Endothelial cell of umbilical vein (primary cell): ENCODE data around the gene MAP1B. TPM values are rescaled to one million over a fixed set of nuclear protein-coding genes. Genes with fewer than 3 reads are reported as not detected.
"Not testable (repeated sequence)": the region's sequence is repeated elsewhere in the genome, so short reads cannot be mapped to it uniquely, and the experiment has no call there.

ENCODE experiments used
- BruUV-seq: library from RNA; stranded (reverse); fragments of 400-500 nt; replicated peaks from 2 replicates; lab custom pipeline; 2021; lab: Mats Ljungman, UMichigan
- CTCF ChIA-PET: fragments of 300-600, 350-600 bp; sonication (Branson Sonifier 250); formaldehyde crosslinking; loops from one replicate; lab custom pipeline; 2021; ENCODE audit warnings: antibody characterized with exemption, inconsistent platforms; lab: Charles Lee
- POLR2A ChIA-PET: fragments of 300-600, 350-600 bp; sonication (Branson Sonifier 250); formaldehyde crosslinking; loops from one replicate; lab custom pipeline; 2021; ENCODE audit warnings: antibody characterized with exemption, inconsistent platforms; lab: Charles Lee
- DNase-seq: peaks from one replicate; pipeline ENCODE4 v3.0.0-alpha.2; 2011; ENCODE audit warnings: low read depth, low spot score
- FAIRE-seq: peaks from 2 replicates; lab custom pipeline; 2011; peaks lifted over from hg19 to GRCh38; lab: Jason Lieb, UNC
- H2AFZ ChIP-seq: 2 replicates; pipeline ENCODE4 v1.6.0; 2012; ENCODE audit warnings: low read depth, low read length, control low read depth, inconsistent platforms
- H3K27ac ChIP-seq: 2 replicates; pipeline ENCODE4 v1.5.1; 2011; ENCODE audit warnings: low read depth, mild to moderate bottlenecking, control low read depth, low read length, moderate library complexity; ENCODE audit not compliant: insufficient read depth
- H3K27me3 ChIP-seq, 2 experiments: 2 replicates each; pipeline versions ENCODE4 v1.6.0 to v1.6.1; 2011; ENCODE audit warnings: low read length in 2 of 2, mixed read lengths in 1 of 2; ENCODE audit not compliant: control insufficient read depth in 2 of 2, insufficient read depth in 2 of 2
- H3K36me3 ChIP-seq, 2 experiments: 2 replicates in 1 of 2; 3 replicates in 1 of 2; pipeline ENCODE4 v1.5.1; 2011; ENCODE audit warnings: low read length in 2 of 2, mild to moderate bottlenecking in 1 of 2, moderate library complexity in 1 of 2; ENCODE audit not compliant: control insufficient read depth in 2 of 2, insufficient read depth in 2 of 2; ENCODE audit errors: extremely low read depth in 1 of 2
- H3K4me1 ChIP-seq: 3 replicates; pipeline ENCODE4 v1.5.1; 2011; ENCODE audit warnings: mild to moderate bottlenecking, low read length; ENCODE audit not compliant: control insufficient read depth, insufficient read depth; ENCODE audit errors: extremely low read depth
- H3K4me2 ChIP-seq: 2 replicates; pipeline ENCODE4 v1.6.1; 2011; ENCODE audit warnings: low read length, control low read depth, mixed read lengths; ENCODE audit not compliant: insufficient read depth
- H3K4me3 ChIP-seq, 3 experiments: fragments of 200-600 bp in 1 of 3; sonication (generic), shearing (Covaris generic) in 1 of 3; replicated peaks in 1 of 3; 2 replicates each; pipeline ENCODE4 v1.5.1; 2011 to 2016; ENCODE audit warnings: control low read depth in 3 of 3, low read length in 3 of 3, mild to moderate bottlenecking in 2 of 3, inconsistent platforms in 1 of 3, low read depth in 1 of 3, moderate library complexity in 1 of 3; ENCODE audit not compliant: insufficient read depth in 1 of 3
- H3K79me2 ChIP-seq: 2 replicates; pipeline ENCODE4 v1.6.0; 2012; ENCODE audit warnings: low read length, inconsistent platforms; ENCODE audit not compliant: control insufficient read depth, insufficient read depth
- H3K9ac ChIP-seq: replicated peaks from 2 replicates; pipeline ENCODE3; 2011; ENCODE audit warnings: low read length, control low read depth; ENCODE audit not compliant: insufficient read depth; ENCODE audit errors: extremely low read depth
- H3K9me1 ChIP-seq: replicated peaks from 3 replicates; pipeline ENCODE4 v1.6.0; 2011; ENCODE audit warnings: mild to moderate bottlenecking, low read length; ENCODE audit not compliant: control insufficient read depth, insufficient read depth; ENCODE audit errors: extremely low read depth
- H3K9me3 ChIP-seq: replicated peaks from 2 replicates; pipeline ENCODE4 v1.5.1; 2012; ENCODE audit warnings: low read length, inconsistent platforms; ENCODE audit not compliant: control insufficient read depth, insufficient read depth
- H4K20me1 ChIP-seq: replicated peaks from 2 replicates; pipeline ENCODE3; 2011; ENCODE audit warnings: mild to moderate bottlenecking, low read length; ENCODE audit not compliant: control insufficient read depth, insufficient read depth; ENCODE audit errors: extremely low read depth
- GATA2 ChIP-seq: IDR thresholded peaks from 2 replicates; pipeline ENCODE4 v1.7.0; 2011; ENCODE audit warnings: low read depth, mild to moderate bottlenecking, moderate library complexity, mixed read lengths, low read length; ENCODE audit not compliant: insufficient read length, insufficient read depth
- dilution Hi-C: fragments of 300-500 bp; cut with MboI; formaldehyde crosslinking; loops from one replicate; pipeline ENCODE4 v1.15.0; 2019; ENCODE audit warnings: low sequenced_read_pairs; ENCODE audit not compliant: extremely low pct_ligation_motif_present
- intact Hi-C: fragments of 100-400 bp; cut with micrococcal nuclease; formaldehyde crosslinking; loops from one replicate; pipeline ENCODE4 v1.10.0; 2022
- polyA plus RNA-seq, 4 experiments: library from polyadenylated mRNA; depleted of rRNA in 3 of 4; stranded (reverse) in 3 of 4; unstranded in 1 of 4; fragments of >200 nt; gene quantifications; 2 replicates each; pipeline versions ENCODE4 v1.2.1 to v1.2.3, GENCODE V29; 2011 to 2012; ENCODE audit warnings: missing spikeins in 1 of 4
- total RNA-seq: library from RNA; stranded (reverse); gene quantifications from 2 replicates; pipeline ENCODE4 v1.2.3, GENCODE V29; 2021

MAP1B gene
- total and polyA plus RNA-seq, 2 donors (not counting 3 experiments of a cell fraction or from before 2014, with no cell fraction given), result 55.9 to 263 TPM

DNA sequence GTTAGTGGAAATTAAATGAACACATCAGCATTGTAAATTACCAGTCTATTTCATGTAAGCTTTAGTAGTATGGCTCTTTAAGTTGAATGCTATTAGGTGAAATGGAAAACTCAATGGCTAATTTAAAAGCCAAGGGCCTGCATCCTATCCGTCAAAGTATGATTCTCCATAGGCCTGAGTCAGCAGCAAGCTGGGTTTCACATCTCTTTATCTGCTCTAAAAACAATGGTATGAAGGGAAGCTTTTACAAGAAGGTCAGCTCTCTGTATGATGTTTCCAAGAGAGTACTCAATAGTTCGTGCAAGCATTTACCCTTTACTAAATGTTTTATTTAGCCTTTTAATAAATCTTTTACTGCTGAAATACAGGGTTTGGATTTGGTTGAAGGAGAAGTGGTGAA is 62.8 kb downstream of the MAP1B start:
- TF ChIP-seq GATA2, result no peak
- POLR2A ChIA-PET, result no interaction called here

DNA sequence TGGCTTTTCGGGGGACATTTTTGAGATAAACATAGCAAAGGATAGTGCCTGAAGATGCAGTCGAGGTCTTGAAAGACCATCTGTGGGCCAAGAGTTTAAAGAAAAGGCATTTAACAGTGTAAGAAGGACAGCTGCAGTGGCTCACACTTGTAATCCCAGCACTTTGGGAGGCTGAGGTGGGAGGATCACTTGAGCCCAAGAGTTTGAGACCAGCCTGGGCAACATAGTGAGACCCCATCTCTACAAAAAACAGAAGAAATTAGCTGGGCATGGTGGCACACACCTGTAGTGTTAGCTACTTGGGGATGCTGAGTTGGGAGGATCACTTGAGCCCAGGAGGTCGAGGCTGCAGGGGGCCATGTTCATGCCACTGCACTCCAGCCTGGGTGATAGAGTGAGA is 63.9 kb downstream of the MAP1B start:
- FAIRE-seq, H3K4me2 ChIP-seq, H4K20me1 ChIP-seq, CTCF ChIA-PET, H3K9ac ChIP-seq, H3K9me3 ChIP-seq, POLR2A ChIA-PET, H3K27me3 ChIP-seq, H3K4me3 ChIP-seq, DNase-seq, H3K9me1 ChIP-seq, dilution Hi-C loops, intact Hi-C loops, H3K27ac ChIP-seq, H2AFZ ChIP-seq, H3K4me1 ChIP-seq, H3K36me3 ChIP-seq, BruUV-seq: not testable (repeated sequence)
- peaks cover 79% of the 10 kb centered on the region for H3K79me2 ChIP-seq

More for the DNA sequence above, 62.8 kb downstream of the MAP1B start:
- Histone ChIP-seq H3K4me1 (peaks cover 19% of the 10 kb centered on the region), H3K4me2 (no peak overlapping the region), H2AFZ (no peak overlapping the region), H3K9me3 (no peaks in the 10 kb centered on the region), H3K4me3 (no peak overlapping the region), H3K79me2 (peaks cover 79% of the 10 kb centered on the region), H3K9me1 (no peaks in the 10 kb centered on the region), H3K36me3 (peaks cover 2 to 7% of the 10 kb centered on the region in 2 experiments), H3K27me3 (no peaks in the 10 kb centered on the region), H4K20me1 (peaks cover 2% of the 10 kb centered on the region), H3K9ac (no peak overlapping the region), H3K27ac (no peak overlapping the region)
- DNase-seq (no peak), FAIRE-seq (no peak)
- no TSS peak for BruUV-seq
- CTCF ChIA-PET, result interaction anchor here (0.9 to 2.0 kb wide), 2 partner anchors 11 to 14 kb away, joined by 3 to 5 read pairs; no protein-coding TSS in a partner anchor
- intact Hi-C loops, result no loop called here
- dilution Hi-C loops, result no loop called here
